ENCODE results near the gene ZNF609. TPM values are rescaled to one million over a fixed set of nuclear protein-coding genes. Genes with fewer than 3 reads are reported as not detected.

ZNF609 gene
- total RNA-seq, 4 donors from 2014 or later: 10.3 to 16.5 (median 12.4) TPM

GRCh38 chr15:64478863-64479262 is 18.5 kb downstream of the ZNF609 start:
- DNase-seq (no peak), ATAC-seq (no peak)
- H3K36me3 ChIP-seq: no peaks in the 10 kb centered on the region
- no peaks in the 10 kb centered on the region for H3K9me3 ChIP-seq
- no peak for TF ChIP-seq CTCF (IDR thresholded peaks at IDR 0.05 in 4 of 5, conservative IDR thresholded peaks at IDR 0.05 in 1 of 5)
- TF ChIP-seq POLR2A (IDR thresholded peaks at IDR 0.05): no peak
- H3K4me3 ChIP-seq: no peak overlapping the region
- H3K4me1 ChIP-seq: peaks cover 0 to 4% of the 10 kb centered on the region in 2 donors
- in situ Hi-C loops (cut with MboI; ENCODE audit: low sequenced_read_pairs in 4 of 4): no loop called here
- no peak overlapping the region for H3K27ac ChIP-seq
- H3K27me3 ChIP-seq: no peaks in the 10 kb centered on the region
- intact Hi-C loops (cut with DNase I; ENCODE audit: low total_unique reads): no loop called here

- H3K4me3 ChIP-seq: no peak overlapping the region
- H3K27ac ChIP-seq: no peak overlapping the region
- in situ Hi-C loops (cut with MboI; ENCODE audit: low sequenced_read_pairs in 4 of 4) (no loop called here), intact Hi-C loops (cut with DNase I; ENCODE audit: low total_unique reads) (no loop called here)
- H3K4me1 ChIP-seq: peaks cover 0 to 4% of the 10 kb centered on the region in 2 donors
- no peaks in the 10 kb centered on the region for H3K36me3 ChIP-seq
- TF ChIP-seq CTCF (IDR thresholded peaks at IDR 0.05 in 4 of 5, conservative IDR thresholded peaks at IDR 0.05 in 1 of 5): no peak
- H3K27me3 ChIP-seq: no peaks in the 10 kb centered on the region
- no peak for ATAC-seq
- DNase-seq: no peak
- H3K9me3 ChIP-seq: no peaks in the 10 kb centered on the region
Measured at GRCh38 chr15:64480891-64481290, 20.5 kb downstream of the ZNF609 start.

GRCh38 chr15:64483749-64484148 is 23.4 kb downstream of the ZNF609 start:
- ATAC-seq (no peak), DNase-seq (no peak)
- no peak for TF ChIP-seq CTCF (IDR thresholded peaks at IDR 0.05 in 4 of 5, conservative IDR thresholded peaks at IDR 0.05 in 1 of 5)
- no peak for TF ChIP-seq POLR2A (IDR thresholded peaks at IDR 0.05)
- H3K4me3 ChIP-seq: no peak overlapping the region
- no peak overlapping the region for H3K27ac ChIP-seq
- H3K36me3 ChIP-seq: no peaks in the 10 kb centered on the region
- peaks cover 0 to 3% of the 10 kb centered on the region in 2 donors for H3K4me1 ChIP-seq
- in situ Hi-C loops (cut with MboI; ENCODE audit: low sequenced_read_pairs in 4 of 4) (no loop called here), intact Hi-C loops (cut with DNase I; ENCODE audit: low total_unique reads) (no loop called here)
- H3K9me3 ChIP-seq: no peaks in the 10 kb centered on the region
- no peaks in the 10 kb centered on the region for H3K27me3 ChIP-seq

- Histone ChIP-seq H3K4me1 (peaks cover 0 to 3% of the 10 kb centered on the region in 2 donors), H3K27ac (no peak overlapping the region), H3K36me3 (no peaks in the 10 kb centered on the region), H3K9me3 (no peaks in the 10 kb centered on the region), H3K27me3 (no peaks in the 10 kb centered on the region), H3K4me3 (no peak overlapping the region)
- no peak for TF ChIP-seq CTCF (IDR thresholded peaks at IDR 0.05 in 4 of 5, conservative IDR thresholded peaks at IDR 0.05 in 1 of 5)
- no peak for TF ChIP-seq POLR2A (IDR thresholded peaks at IDR 0.05)
- intact Hi-C loops (cut with DNase I; ENCODE audit: low total_unique reads) (no loop called here), in situ Hi-C loops (cut with MboI; ENCODE audit: low sequenced_read_pairs in 4 of 4) (no loop called here)
- ATAC-seq (no peak), DNase-seq (no peak)
Measured at GRCh38 chr15:64485796-64486195, 25.4 kb downstream of the ZNF609 start.

- ATAC-seq (no peak), DNase-seq (no peak)
- no peaks in the 10 kb centered on the region for H3K36me3 ChIP-seq
- intact Hi-C loops (cut with DNase I; ENCODE audit: low total_unique reads) (no loop called here), in situ Hi-C loops (cut with MboI; ENCODE audit: low sequenced_read_pairs in 4 of 4) (no loop called here)
- H3K27me3 ChIP-seq: no peaks in the 10 kb centered on the region
- H3K4me3 ChIP-seq: no peak overlapping the region
- H3K9me3 ChIP-seq: no peaks in the 10 kb centered on the region
- H3K27ac ChIP-seq: no peak overlapping the region
- TF ChIP-seq POLR2A (IDR thresholded peaks at IDR 0.05) (no peak), CTCF (IDR thresholded peaks at IDR 0.05 in 4 of 5, conservative IDR thresholded peaks at IDR 0.05 in 1 of 5) (no peak)
- peaks cover 0 to 3% of the 10 kb centered on the region in 2 donors for H3K4me1 ChIP-seq
Measured at GRCh38 chr15:64490598-64491259, 30.4 kb downstream of the ZNF609 start.

All from gastrocnemius medialis (tissue), 4 donors.